ENCODE data around the gene REC8. TPM values are rescaled to one million over a fixed set of nuclear protein-coding genes. Genes with fewer than 3 reads are reported as not detected.

REC8 gene
- total and polyA plus RNA-seq, 10 of the 15 experiments (the other 5 are each of a cell fraction or from before 2014, with no cell fraction given): 4.2 to 76.9 (median 29.1) TPM

DNA sequence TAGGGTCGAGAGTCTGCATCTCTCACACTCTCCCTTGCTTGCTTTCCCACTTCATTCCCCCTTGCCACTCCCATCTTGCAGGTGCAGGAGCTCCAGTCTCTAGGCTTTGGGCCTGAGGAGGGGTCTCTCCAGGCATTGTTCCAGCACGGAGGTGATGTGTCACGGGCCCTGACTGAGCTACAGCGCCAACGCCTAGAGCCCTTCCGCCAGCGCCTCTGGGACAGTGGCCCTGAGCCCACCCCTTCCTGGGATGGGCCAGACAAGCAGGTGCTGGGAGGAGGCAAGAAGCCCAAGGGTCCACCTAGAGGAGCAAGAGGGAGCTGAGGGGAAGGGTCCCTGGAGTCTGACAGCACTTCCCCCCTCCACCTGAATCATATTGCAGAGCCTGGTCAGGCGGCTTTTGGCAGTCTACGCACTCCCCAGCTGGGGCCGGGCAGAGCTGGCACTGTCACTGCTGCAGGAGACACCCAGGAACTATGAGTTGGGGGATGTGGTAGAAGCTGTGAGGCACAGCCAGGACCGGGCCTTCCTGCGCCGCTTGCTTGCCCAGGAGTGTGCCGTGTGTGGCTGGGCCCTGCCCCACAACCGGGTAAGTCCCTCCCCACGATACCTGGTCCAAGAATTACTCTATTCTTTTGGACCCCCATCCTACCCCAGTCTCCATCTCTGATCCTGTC is 20.3 kb upstream of the REC8 start (continued):
- no peak for TF ChIP-seq SREBF1 (IDR thresholded peaks at IDR 0.05; ENCODE audit: low read length)
- TF ChIP-seq, protein P1, sequence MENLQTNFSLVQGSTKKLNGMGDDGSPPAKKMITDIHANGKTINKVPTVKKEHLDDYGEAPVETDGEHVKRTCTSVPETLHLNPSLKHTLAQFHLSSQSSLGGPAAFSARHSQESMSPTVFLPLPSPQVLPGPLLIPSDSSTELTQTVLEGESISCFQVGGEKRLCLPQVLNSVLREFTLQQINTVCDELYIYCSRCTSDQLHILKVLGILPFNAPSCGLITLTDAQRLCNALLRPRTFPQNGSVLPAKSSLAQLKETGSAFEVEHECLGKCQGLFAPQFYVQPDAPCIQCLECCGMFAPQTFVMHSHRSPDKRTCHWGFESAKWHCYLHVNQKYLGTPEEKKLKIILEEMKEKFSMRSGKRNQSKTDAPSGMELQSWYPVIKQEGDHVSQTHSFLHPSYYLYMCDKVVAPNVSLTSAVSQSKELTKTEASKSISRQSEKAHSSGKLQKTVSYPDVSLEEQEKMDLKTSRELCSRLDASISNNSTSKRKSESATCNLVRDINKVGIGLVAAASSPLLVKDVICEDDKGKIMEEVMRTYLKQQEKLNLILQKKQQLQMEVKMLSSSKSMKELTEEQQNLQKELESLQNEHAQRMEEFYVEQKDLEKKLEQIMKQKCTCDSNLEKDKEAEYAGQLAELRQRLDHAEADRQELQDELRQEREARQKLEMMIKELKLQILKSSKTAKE (IDR thresholded peaks at IDR 0.05; ENCODE audit: low read depth, poor library complexity, severe bottlenecking): no peak

DNA sequence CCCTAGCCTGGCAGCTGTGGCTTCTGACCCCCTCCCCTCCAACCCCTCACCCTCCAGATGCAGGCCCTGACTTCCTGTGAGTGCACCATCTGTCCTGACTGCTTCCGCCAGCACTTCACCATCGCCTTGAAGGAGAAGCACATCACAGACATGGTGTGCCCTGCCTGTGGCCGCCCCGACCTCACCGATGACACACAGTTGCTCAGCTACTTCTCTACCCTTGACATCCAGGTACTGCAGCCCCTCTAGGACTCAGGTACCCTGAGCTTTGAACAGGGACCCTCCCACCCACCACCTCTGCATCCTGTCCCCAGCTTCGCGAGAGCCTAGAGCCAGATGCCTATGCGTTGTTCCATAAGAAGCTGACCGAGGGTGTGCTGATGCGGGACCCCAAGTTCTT is 16.8 kb upstream of the REC8 start:
- no peak for DNase-seq (ENCODE audit: low read depth, low spot score)
- in situ Hi-C loops (cut with MboI): no loop called here
- no peak for TF ChIP-seq MTA2 (IDR thresholded peaks at IDR 0.05; ENCODE audit: low read depth)
- no peak for TF ChIP-seq PML (IDR thresholded peaks at IDR 0.05; ENCODE audit: low read length)
- TF ChIP-seq POLR2A (IDR thresholded peaks at IDR 0.05; ENCODE audit: low read depth, low read length): 0 out of 2 replicates have a peak, but pooled peaks have one; percentile 34
- TF ChIP-seq TCF12 (IDR thresholded peaks at IDR 0.05; ENCODE audit: low read depth, low read length): no peak
- no peak for TF ChIP-seq IKZF2 (IDR thresholded peaks at IDR 0.05)
- no peak for TF ChIP-seq CREM (IDR thresholded peaks at IDR 0.05; ENCODE audit: low read depth)
- TF ChIP-seq TCF3 (IDR thresholded peaks at IDR 0.05; ENCODE audit: borderline replicate concordance, insufficient read depth, low read depth, low read length): no peak
- 97% methylated on average over 10 of the region's 10 CpGs for WGBS (ENCODE audit: insufficient coverage, insufficient replicate concordance, low lambda C conversion rate, missing lambda C conversion rate)
- peaks cover 2% of the 10 kb centered on the region for H3K79me2 ChIP-seq (ENCODE audit: control insufficient read depth, insufficient read depth, low read length)
- no peak overlapping the region for H3K9ac ChIP-seq (ENCODE audit: control insufficient read depth, insufficient read depth, low read length)
- H3K27me3 ChIP-seq (replicated peaks in 1 of 2; ENCODE audit: control insufficient read depth in 2 of 2, insufficient read depth in 2 of 2, low read length in 1 of 2): no peaks in the 10 kb centered on the region
- CTCF ChIA-PET: interaction anchor here (0.7 to 1.4 kb wide), 2 partner anchors 82 to 153 kb away, joined by 3 read pairs; partner anchors contain the start of gene CIDEB
- no peak overlapping the region for H3K4me3 ChIP-seq
- intact Hi-C loops (cut with micrococcal nuclease; ENCODE audit: unreplicated experiment): no loop called here
- H3K27ac ChIP-seq (ENCODE audit: control insufficient read depth, insufficient read depth): no peak overlapping the region
- H3K4me1 ChIP-seq (ENCODE audit: control insufficient read depth, insufficient read depth, low read length): peaks cover 2% of the 10 kb centered on the region; the same call in 1 of the 2 replicates
- no peak for FAIRE-seq
- H2AFZ ChIP-seq (ENCODE audit: control insufficient read depth, low read depth, low read length): no peak overlapping the region
- H3K9me3 ChIP-seq (replicated peaks; ENCODE audit: control insufficient read depth, insufficient read depth, low read length): no peaks in the 10 kb centered on the region; the same call in 2 of the 3 replicates
- no peaks in the 10 kb centered on the region for H4K20me1 ChIP-seq (ENCODE audit: control insufficient read depth, insufficient read depth)
- SMC1A ChIA-PET (ENCODE audit: uncharacterized antibody, unreplicated experiment): interaction anchor here (1.4 kb wide), 1 partner anchor 40 kb away, joined by 7 read pairs; the partner anchor contains the start of genes DCAF11 and NRL
- BruUV-seq (replicated peaks): no TSS peak
- POLR2A ChIA-PET: interaction anchor here (1.0 to 1.3 kb wide), 2 partner anchors 9 to 16 kb away, joined by 3 to 6 read pairs; partner anchors contain the start of genes PSME2 and RNF31
- no peak overlapping the region for H3K4me2 ChIP-seq (ENCODE audit: control insufficient read depth, insufficient read depth)
- RAD21 ChIA-PET (ENCODE audit: unreplicated experiment): interaction anchor here (1.8 kb wide), 1 partner anchor 19 kb away, joined by 4 read pairs; the partner anchor contains the start of gene PSME1
- peaks cover 35% of the 10 kb centered on the region in 2 experiments for H3K36me3 ChIP-seq (ENCODE audit: control insufficient read depth in 2 of 2, insufficient read depth in 2 of 2, low read length in 1 of 2)
- ATAC-seq: no peak
